Body of pancreas (tissue), 4 donors: ENCODE measurements around the gene MCTP1.

ENCODE experiments used
- CTCF ChIP-seq, 7 experiments: fragments of 450-650 bp in 4 of 7; fragments of 200-600 bp in 3 of 7; sonication (generic) in 3 of 7; IDR thresholded peaks; one replicate each; pipeline ENCODE4 v1.5.1; 2016 to 2019; ENCODE audit warnings: antibody characterized with exemption in 7 of 7
- POLR2A ChIP-seq, 3 donors: fragments of 450-650 bp; IDR thresholded peaks; one replicate each; pipeline ENCODE4 v1.6.1; 2016; ENCODE audit warnings: antibody characterized with exemption in 3 of 3, mild to moderate bottlenecking in 2 of 3

- TF ChIP-seq CTCF (IDR thresholded peaks at IDR 0.05) (no peak), POLR2A (IDR thresholded peaks at IDR 0.05) (no peak)
Measured at GRCh38 chr5:95102687-95103086, 182.2 kb downstream of the MCTP1 start.
